Measurements from ENCODE around the gene PPP1R3G.

DNA sequence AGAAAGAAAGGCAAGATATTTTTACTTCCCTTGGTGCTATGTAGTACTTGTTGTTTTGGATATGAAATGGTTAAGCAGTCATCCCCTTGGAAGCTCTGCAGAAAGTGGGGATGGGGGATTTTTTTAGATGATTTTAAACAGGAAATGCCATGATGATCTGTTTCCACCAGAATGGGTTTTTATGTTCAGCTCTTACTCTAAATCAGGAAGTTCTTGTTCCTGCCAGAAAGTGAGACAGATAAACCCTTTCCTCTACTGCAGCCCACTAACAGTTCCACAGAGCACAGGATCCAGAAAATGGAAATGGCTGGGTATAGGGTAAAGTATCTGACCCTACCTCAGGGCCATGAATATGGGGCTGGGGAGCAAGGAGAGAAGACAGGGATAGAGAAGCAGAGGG lies 32.1 kb upstream of the PPP1R3G start:
- TF ChIP-seq, protein P1, sequence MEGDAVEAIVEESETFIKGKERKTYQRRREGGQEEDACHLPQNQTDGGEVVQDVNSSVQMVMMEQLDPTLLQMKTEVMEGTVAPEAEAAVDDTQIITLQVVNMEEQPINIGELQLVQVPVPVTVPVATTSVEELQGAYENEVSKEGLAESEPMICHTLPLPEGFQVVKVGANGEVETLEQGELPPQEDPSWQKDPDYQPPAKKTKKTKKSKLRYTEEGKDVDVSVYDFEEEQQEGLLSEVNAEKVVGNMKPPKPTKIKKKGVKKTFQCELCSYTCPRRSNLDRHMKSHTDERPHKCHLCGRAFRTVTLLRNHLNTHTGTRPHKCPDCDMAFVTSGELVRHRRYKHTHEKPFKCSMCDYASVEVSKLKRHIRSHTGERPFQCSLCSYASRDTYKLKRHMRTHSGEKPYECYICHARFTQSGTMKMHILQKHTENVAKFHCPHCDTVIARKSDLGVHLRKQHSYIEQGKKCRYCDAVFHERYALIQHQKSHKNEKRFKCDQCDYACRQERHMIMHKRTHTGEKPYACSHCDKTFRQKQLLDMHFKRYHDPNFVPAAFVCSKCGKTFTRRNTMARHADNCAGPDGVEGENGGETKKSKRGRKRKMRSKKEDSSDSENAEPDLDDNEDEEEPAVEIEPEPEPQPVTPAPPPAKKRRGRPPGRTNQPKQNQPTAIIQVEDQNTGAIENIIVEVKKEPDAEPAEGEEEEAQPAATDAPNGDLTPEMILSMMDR (conservative IDR thresholded peaks at IDR 0.05 in 1 of 2, IDR thresholded peaks at IDR 0.05 in 1 of 2; ENCODE audit: extremely low read depth in 1 of 2, insufficient read depth in 1 of 2, low read depth in 1 of 2, low read length in 2 of 2), result no peak
- TF ChIP-seq EZH2 (IDR thresholded peaks at IDR 0.05; ENCODE audit: borderline replicate concordance, low read length), result no peak
